ENCODE measurements around the gene TSHZ2. TPM values are rescaled to one million over a fixed set of nuclear protein-coding genes. Genes with fewer than 3 reads are reported as not detected.
"Not testable (repeated sequence)": the region's sequence is repeated elsewhere in the genome, so short reads cannot be mapped to it uniquely, and the experiment has no call there.

The TSHZ2 gene
- polyA plus RNA-seq, 12 donors = 8.0 to 36.9 (median 14.7) TPM; not detected in 1

DNA sequence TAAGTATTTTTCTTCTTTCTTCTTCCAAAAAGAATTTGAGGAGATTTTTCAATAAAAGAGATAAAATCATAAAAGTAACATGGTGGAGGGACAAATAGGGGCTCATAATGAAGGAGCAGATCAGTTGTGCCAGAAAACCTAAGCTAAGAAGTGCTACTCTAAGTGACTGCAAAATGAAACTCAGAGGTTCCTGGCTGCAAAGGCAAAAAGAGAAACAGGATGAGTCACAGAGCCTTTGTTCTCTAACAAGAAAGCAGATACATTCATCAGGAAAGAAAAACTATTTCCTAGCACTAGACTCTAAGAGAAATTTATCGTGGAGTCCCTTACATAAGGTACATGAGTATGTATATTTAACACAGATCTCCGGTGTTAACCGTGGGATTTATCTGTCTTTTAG is 49.8 kb downstream of the TSHZ2 start:
- no peak for DNase-seq

DNA sequence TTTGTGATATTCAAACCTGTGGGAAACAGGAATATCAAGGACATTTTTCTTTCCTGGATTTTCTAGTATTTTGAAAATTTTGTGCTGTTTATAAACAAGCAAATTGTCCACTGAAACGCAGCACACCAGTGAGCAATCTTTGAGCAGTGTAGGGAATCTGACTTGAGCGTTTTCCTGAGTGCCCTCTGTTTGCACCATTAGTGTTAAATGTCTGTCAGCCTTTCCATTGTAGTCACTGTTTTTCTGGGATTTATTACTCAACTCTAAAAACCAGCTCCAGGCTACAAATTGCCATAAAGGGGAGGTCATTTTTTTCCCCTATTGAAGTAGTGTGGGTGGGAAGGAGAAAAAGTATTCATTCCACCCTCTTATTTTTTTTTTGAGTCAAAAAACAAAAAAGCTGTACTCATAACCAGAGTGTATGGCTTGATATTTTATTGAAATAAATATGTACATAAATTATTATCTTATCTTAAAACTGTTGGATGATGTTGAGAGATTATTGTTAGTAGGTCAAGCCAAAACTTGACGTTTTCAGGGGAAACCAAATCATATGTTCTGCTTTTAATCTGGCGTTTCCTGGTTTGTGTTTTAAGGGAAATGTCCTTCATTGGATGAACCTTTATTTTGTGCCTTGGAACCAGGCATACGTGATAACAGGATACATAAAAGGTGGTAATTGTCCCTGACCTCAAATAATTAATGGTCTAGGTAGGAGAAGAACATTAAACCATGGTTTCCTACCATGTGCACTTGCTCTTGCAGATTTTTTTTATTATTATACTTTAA is 51.8 kb downstream of the TSHZ2 start:
- no peak for DNase-seq

DNA sequence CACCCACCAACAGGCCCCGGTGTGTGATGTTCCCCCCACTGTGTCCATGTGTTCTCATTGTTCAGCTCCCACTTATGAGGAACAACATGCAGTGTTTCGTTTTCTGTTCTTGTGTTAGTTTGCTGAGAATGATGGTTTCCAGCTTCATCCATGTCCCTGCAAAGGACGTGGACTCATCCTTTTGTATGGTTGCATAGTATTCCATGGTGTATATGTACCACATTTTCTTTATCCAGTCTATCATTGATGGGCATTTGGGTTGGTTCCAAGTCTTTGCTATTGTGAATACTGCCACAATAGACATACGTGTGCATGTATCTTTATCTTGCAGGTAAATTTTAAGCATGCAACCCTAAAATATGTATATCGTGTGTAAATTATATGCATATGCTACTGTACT is 52.5 kb downstream of the TSHZ2 start:
- DNase-seq = not testable (repeated sequence)

DNA sequence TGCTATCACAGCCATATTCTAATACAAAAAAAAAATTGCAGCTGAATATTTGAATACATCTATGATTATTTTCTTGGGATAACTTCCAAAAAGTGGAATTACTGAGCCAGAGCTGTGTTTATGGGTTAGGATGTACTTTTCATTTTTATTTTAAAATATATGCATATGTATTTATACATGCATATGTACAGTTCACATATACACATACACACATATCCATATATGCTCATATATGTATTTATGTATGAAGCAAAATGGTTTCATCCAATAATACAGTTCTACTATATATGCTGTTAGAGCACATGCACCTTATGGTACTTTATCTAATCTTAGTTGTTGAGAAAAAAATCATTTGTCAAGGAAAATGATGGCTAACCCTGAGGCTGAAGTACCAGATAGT is 54.9 kb downstream of the TSHZ2 start:
- DNase-seq = no peak

DNA sequence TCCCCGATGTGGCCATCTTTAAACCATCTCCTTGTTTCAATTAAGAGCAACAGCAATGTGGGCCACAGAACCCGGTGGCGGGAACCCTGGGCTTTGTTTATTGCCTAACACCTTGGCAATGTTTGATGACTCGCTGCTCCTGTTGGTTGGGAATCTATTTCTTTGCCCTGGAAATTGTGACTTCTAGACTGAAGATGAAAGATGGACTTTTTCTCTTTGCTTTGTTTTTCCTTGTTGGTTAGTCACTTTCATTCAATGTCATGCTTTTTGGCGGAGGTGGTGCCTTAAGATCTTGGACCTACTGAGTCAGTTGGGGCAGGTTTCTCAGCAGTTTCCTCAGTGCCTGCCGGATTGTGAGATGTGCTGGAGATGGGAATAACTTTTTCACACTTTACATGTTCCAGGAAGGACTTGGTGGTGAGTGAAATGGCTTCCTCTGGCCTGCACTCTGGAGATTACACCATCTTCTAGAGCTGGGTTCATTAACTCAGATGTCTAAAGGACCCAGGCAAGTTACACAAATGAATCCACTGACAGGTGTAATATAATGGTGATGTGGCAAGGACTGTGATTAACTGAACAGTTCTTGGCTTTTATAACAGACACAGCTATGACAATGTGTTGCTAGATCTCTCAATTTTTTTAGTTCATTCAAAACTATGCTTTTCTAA is 56.3 kb downstream of the TSHZ2 start:
- no peak for DNase-seq

DNA sequence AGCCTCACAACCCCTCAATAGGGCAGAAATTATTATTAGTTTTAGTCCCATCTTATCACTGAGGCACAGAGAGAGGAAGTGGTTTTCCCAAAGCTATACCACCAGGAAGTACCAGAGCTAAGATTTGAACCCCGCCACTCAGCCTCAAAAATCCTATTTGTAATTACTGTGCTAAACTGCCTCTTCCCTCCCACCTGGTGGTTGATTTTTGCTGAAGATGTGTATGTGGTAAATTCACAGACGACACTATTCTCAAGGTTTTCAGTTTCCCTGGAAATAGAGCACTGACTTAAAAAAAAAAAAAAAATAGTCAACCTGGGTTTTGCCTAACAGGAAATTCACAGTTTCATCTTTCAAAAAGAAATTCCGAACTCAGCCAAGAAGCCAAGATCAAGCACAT is 57.9 kb downstream of the TSHZ2 start:
- DNase-seq = no peak

DNA sequence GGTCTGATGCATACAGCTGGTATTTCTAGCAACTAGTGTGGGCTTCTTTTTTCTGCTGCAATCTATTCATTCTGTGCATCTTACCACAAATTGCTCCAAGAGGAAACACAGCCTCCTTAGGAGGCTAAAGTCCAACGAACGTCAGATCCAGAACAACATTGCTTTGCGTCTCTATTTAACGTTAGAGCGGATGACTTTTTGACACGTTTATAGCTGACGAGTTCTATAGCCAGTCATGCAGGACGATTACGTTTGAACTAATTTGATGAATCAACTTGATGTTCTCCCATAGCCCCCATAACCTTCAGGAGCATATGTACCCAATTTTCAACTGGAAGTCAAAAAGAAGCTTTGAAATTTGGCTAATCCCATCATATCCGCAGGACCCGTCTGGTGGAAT is 59.9 kb downstream of the TSHZ2 start:
- no peak for DNase-seq

DNA sequence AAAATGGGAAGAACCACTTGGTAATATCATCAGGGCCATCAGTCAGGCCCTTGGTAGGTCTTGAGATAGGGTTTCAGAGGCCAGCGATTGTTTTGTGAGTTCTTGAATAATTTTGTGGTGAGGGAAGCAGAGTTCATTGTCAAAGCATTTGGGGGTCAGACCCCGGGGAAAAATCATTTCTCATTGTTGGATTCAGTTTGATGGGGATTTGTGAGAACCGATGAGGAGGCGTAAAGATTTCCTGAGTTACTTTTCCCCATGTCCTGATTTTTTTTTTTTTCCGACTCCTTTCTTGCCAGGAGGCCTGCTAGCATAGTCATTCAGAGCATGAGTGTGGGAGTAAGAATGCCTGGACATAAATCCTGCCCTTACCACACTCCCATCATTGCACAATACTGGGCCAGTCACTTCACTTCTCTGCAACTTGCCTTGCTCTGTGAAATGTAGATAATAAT is 60.3 kb downstream of the TSHZ2 start:
- no peak for DNase-seq

DNA sequence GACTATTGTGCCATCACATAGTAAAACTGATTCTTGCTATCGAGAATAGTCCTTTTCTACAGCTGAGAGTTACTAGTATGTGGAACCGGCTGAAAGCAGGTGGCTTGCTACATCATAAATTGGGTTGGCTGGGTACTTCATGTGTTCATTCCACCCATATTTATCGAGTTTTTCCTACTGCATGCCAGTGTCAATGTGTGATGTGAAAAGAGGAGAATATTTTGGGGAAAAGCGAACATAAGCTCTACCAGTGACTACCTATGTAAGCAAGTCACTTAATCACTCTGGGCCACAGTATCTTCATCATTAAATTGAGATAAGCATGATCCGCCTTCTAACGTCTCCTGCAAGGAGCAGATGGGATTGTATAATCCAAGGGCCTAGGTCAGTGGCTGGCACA is 61.0 kb downstream of the TSHZ2 start:
- no peak for DNase-seq

DNA sequence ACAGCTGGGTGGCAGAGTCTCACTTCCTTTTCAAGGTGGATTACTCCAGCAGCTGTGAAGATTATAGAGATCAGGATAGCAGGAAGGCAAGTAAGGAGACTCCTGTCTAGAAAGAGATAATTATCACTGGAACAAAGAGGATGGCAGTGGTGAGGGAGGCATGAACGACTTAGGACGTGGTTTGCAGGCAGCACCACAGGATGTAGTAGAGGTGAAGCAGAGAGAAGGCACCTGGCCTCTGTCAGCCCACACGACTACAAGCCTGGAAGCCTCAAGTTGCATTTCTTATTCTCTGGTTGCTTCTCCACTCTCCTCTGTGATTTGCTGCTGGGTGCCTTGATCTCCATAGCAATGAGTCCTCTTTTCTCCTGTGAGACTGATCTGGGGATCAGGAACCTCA is 62.7 kb downstream of the TSHZ2 start:
- no peak for DNase-seq

DNA sequence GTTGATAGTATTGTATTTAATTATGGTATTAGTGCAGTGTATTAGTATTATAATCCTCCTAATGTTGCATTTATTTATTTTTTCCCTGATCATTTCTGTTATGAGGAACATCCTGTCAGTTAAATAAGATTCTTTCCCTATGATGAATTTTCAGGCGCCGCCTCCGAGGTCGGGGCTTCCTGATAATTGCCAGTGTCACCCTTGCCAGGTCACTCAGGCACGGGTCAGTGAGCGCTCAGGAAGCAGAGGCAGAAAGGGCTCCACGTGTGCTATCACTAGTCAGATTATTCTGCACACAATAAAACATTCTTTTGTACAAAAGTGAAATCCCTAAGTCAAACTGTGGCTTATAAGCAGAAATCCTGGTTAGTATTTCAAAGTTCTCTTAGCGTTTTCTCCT is 64.8 kb downstream of the TSHZ2 start:
- DNase-seq = no peak

DNA sequence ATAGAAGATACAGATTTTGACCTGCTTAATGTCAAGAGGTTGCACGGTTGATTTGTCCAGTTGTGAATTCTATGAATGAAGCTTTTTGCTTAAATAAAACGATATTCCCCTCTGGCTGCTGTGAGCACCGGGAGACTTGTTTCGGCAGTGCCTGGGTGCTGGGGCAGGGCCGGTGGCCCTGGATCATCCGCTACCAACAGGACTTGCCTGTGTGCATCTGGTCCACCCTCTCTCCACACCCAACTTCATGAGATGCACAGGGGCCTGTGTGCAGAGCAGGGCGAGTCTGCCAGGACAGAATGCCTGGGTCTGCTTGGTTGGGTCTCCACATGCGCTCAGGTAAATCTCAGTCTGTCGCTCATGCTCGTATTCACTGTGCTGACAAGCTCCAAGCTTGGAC is 65.5 kb downstream of the TSHZ2 start:
- DNase-seq = no peak

DNA sequence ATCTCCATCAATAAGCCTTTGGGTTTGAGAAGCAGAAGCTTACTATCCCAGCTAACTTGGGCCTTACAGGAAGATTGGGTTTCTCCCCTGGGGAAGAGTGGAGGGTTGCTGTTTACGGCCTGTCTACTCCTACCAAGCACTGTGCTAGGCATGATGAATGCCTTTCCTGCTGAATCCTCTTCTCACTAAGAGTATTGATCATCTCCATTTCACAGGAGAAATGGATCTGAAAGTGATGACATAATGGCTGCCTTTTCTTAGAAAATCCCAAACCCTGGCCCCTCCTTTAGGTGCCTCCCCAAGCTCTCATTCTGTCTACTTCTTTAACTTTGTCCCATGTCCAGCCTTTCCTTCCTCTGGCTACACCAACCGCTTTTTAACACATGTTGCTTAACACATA is 66.1 kb downstream of the TSHZ2 start:
- no peak for DNase-seq

DNA sequence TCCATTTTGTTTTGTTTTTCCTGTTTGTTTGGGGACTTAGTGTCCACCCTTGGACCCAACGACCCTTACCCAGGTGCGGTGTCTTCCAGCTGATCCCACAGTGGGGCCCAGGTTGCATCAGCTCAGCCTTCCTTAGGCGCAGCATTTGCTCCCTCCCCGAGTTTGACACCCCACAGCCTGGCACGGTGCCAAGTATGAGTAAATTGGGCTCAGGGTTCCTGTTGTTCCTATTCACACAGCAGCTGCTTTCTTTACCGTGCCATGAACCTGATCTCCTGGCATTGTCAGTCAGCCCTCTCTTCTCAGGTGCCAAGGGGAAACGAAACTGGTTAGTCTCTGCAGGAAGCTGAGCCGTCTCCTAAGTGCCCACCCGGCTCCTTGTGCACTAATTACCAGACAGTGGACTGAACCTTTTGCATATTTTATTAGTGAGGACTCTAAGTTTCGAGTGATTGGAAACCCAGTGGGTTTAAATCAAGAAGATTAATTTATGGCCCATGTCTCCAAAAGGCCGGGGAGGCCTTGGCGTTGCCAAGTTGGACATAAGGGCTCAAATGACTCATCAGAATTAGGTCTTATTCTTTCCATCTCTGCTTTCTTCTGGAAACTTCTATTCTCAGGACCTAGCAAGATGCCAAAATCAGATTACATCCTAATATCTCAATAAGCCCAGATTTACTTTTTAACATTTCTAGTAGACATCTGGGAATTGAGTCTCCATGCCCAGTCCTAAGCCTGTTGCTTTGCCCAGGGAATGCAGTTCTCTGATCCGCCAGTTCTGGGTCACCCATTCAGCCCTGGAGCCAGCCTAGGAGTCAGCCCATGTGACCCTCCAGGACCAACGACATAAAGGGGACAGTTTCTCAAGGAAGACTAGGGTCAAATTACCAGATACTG is 68.8 kb downstream of the TSHZ2 start:
- DNase-seq = no peak

DNA sequence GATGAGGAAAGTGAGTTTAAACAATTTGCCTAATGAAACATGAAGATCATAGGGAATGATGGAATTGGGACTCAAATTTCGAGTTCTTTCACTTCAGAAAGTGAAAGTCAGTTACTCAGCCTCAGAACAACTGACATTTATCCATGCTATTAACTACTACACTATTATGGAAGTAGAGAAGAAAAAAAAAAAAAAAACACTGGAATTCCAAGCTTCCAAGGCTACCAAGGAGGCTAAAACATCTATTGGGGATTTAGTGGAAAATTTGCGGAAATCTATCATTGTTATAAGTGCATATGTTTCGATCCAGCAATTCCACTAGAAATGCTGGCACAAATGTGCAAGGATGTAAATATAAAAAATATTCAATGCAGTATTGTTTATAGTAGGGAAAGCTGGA is 70.4 kb downstream of the TSHZ2 start:
- DNase-seq = no peak

DNA sequence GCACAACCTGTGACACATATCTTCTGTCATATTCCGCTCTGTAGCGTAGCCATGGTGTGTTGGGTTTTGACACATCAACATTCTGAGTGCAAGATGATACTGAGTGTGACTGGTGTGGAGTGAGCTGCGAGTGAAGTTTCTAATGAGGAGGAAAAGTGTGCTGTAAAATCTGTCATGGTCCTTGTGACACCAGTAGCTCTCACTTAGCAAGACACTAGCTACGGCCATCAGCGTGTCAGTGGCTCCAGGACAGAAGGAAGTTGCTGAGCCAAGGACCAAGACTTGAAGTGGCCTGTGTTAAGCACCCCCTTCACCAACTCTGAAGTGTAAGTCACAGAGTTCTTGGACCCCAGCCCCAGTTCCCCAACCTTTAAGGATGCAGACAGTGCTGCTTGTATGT is 72.1 kb downstream of the TSHZ2 start:
- no peak for DNase-seq

DNA sequence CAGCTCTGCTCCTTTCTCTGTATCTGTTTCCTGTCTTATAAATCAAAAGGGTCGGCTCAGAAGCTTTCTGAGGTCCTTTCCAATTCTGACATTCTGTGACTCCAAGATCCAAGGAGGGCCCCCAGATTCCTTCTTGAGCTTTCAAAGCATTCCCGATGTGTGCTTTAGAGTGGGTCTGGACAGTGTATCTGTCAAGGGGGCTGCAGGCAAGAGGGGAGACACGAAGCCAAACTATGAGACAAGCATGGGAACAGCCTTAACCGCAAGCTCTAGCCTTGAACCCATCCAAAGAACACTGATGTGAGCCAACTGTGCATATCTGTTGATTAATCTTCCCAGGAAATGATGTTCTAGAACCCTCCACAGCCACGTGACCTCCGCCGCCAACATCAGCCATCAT is 73.8 kb downstream of the TSHZ2 start:
- DNase-seq = no peak

DNA sequence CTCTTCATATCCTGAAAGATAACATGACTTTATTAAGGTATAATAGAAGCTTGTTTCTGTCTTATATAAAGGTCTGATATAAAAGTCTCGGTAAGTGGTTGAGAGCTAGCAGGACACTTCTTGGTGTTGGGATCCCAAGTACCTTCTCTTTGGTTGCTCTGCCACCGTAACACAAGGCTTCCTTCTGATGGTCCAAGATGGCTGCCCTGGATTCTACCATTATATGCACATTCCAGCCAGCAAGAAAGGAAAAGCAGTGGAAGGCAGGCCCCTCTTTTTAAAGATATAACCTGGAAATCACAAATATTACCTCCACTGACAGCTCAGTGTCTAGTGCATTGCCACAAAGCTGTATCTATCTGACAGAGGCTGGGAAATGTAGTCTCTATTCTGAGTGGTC is 75.0 kb downstream of the TSHZ2 start:
- DNase-seq = no peak

DNA sequence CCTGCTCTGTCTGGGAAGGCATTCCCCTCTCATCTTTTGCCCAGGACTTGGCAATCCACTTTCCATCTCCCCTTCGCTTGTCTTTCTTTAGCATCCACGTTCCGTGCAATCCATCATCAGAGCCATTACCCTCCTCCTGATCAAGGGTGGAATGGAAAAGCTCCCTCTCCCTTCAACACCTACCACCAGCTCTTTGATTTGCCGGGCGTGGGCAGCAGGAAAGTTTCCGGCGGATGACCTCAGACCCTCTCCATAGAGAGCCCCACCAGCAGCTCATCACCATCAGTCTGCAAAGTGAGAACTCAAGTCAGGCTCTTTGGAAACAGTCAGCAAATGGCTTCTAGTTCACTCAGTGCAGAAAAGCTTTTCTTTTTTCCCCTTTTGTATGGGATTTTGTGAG is 76.2 kb downstream of the TSHZ2 start:
- no peak for DNase-seq

DNA sequence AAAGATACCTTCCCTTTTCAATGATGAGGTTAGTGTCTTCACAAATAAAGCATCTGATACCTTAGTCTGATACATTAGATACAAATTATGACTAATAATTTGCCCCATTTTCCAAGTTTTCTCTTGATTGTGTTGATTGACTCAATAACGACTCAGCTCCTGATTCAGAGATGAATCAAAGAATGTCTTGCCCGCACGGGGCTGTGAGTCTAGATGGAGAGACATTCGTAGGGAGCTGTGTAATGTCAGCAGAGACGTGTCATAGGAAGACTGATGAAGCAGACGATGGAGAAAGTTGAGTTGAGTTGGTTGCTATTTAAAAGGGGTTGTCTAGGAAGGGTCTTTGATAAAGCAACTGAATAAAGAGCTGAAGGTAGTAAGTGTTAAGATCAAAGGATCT is 78.2 kb downstream of the TSHZ2 start:
- DNase-seq = no peak

DNA sequence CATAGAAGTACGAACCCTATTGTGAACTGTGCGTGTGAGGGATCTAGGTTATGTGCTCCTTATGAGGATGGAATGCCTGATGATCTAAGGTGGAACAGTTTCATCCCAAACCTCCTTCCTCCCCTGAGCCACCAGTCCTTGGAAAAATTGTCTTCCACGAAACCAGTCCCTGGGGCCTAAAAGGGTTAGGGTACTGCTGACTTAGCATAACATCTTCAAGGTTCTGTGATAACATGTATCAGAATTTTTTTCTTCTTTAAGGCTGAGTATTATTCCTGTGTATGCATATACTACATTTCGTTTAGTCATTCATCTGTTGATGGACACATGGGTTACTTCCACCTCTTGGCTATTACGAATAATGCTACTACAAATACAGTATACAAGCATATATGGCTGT is 80.2 kb downstream of the TSHZ2 start:
- DNase-seq = no peak

DNA sequence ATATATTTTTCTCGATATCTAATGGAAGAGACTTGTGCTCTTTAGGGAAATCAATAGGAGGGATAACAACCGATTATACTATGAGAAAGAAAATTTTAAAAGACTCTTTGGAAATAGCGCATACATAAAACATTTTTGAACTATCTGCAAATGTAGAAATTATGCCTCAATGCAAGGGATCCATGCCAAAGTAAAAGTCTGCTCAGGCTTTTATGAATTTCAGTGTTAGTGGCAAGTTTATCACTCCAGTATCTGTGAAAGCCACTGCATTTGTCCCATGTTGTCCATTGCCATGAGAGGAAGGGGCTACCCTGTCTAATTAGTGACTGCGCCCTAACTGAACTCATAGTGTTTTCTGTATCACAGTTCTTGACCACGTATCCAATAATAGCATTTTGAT is 81.4 kb downstream of the TSHZ2 start:
- DNase-seq = no peak

Data from muscle of arm (tissue), 12 donors.